Lung (tissue), 12 donors: ENCODE measurements around the gene CYP21A2. TPM values are rescaled to one million over a fixed set of nuclear protein-coding genes. Genes with fewer than 3 reads are reported as not detected.
"Not testable (repeated sequence)": the region's sequence is repeated elsewhere in the genome, so short reads cannot be mapped to it uniquely, and the experiment has no call there.

ENCODE experiments used
- ATAC-seq: fragments of 200-7000 bp; cut with Tn5 transposase; one replicate; pipeline ENCODE4 v1.9.1; 2020; ENCODE audit warnings: moderate number of reproducible peaks; ENCODE audit not compliant: insufficient read depth, low FRiP score
- DNase-seq, 3 donors: peaks; one replicate each; pipeline ENCODE4 v3.0.0-alpha.2; 2013 to 2017
- H3K27ac ChIP-seq, 2 donors: one replicate each; pipeline ENCODE4 v1.5.1; 2013; ENCODE audit warnings: mild to moderate bottlenecking in 2 of 2, moderate library complexity in 2 of 2, control low read depth in 1 of 2, inconsistent platforms in 1 of 2, low read depth in 1 of 2, low read length in 1 of 2
- H3K27me3 ChIP-seq, 3 donors: one replicate each; pipeline ENCODE4 v1.5.1; 2013; ENCODE audit warnings: low read length in 2 of 3; ENCODE audit not compliant: control insufficient read depth in 3 of 3, insufficient read depth in 3 of 3
- H3K36me3 ChIP-seq, 4 donors: one replicate each; pipeline ENCODE4 v1.5.1; 2013; ENCODE audit warnings: low read length in 4 of 4, mild to moderate bottlenecking in 1 of 4, moderate library complexity in 1 of 4; ENCODE audit not compliant: control insufficient read depth in 4 of 4, insufficient read depth in 4 of 4
- H3K4me1 ChIP-seq, 5 donors: one replicate each; pipeline ENCODE4 v1.5.1; 2013; ENCODE audit warnings: low read length in 5 of 5, mild to moderate bottlenecking in 2 of 5, moderate library complexity in 1 of 5; ENCODE audit not compliant: control insufficient read depth in 5 of 5, insufficient read depth in 5 of 5
- H3K4me3 ChIP-seq: one replicate; pipeline ENCODE4 v1.5.1; 2013; ENCODE audit warnings: mild to moderate bottlenecking, control low read depth, moderate library complexity
- H3K9ac ChIP-seq, 2 donors: one replicate each; pipeline ENCODE4 v1.5.1; 2013; ENCODE audit warnings: low read length in 2 of 2, control low read depth in 1 of 2; ENCODE audit not compliant: insufficient read depth in 1 of 2
- H3K9me3 ChIP-seq, 4 donors: one replicate each; pipeline ENCODE4 v1.5.1; 2013; ENCODE audit warnings: low read length in 3 of 4, mild to moderate bottlenecking in 1 of 4, moderate library complexity in 1 of 4; ENCODE audit not compliant: control insufficient read depth in 4 of 4, insufficient read depth in 3 of 4
- CTCF ChIP-seq: IDR thresholded peaks from 2 replicates; pipeline ENCODE4 v1.5.1; 2012; ENCODE audit warnings: mild to moderate bottlenecking; ENCODE audit errors: control extremely low read depth, extremely low read depth
- WGBS, 2 donors: extraction: QIAGEN DNeasy Blood & Tissue Kit; methylation state at CpG; one replicate each; pipeline ENCODE4 v1.1.7; 2013; 5-methylcytosine and 5-hydroxymethylcytosine counted together
- polyA plus RNA-seq, 2 donors: library from polyadenylated mRNA; stranded (reverse); fragments of 200-250 nt; gene quantifications; one replicate each; pipeline ENCODE4 v1.2.1, GENCODE V29; 2013
- total RNA-seq, 2 donors: library from RNA; depleted of rRNA in 1 of 2; stranded (reverse); fragments of >200 nt in 1 of 2; gene quantifications; one replicate each; pipeline ENCODE4 v1.2.1, GENCODE V29; 2014 to 2021
- donor health status: control.
- donor health status: control.
- donor health status: Bipolar disorder and iron deficiency.
- donor health status: healthy.
- donor health status: DM: yes; HTN: yes; CAD: no.

Gene CYP21A2
- total and polyA plus RNA-seq, 4 donors = 0.43 to 1.9 (median 0.98) TPM

GRCh38 chr6:32050562-32050961 lies 12.3 kb downstream of the CYP21A2 start:
- Histone ChIP-seq H3K9ac (no peak overlapping the region), H3K4me1 (peaks cover 0 to 15% (median 0%) of the 10 kb centered on the region in 5 donors), H3K27ac (no peak overlapping the region), H3K4me3 (no peak overlapping the region), H3K36me3 (peaks cover 0 to 21% (median 0%) of the 10 kb centered on the region in 4 donors), H3K27me3 (peaks cover 0 to 6% (median 0%) of the 10 kb centered on the region in 3 donors), H3K9me3 (no peaks in the 10 kb centered on the region)
- WGBS, 2 donors = 80 to 82% methylated on average over 5 of the region's 5 CpGs
- DNase-seq (no peak), ATAC-seq (no peak)
- no peak for TF ChIP-seq CTCF

DNA sequence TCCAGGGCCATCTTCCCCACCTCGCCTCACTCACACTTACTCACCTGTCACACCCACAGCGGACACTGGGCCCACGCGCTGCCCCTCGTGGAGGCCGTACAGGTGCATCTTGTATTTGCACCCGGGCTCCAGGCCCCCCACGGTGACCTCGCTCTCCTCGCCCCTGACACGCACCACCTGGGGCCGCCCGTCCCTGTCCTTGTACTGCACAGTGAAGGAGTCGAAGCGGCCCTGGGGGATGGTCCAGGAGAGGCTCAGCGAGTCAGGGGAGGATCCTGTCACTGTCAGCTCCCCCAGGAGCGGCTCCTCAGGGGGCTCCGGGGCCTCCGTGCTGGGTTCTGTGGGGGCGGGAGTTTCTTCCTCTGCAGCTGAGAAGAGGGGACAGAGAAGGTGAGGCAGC lies 14.4 kb downstream of the CYP21A2 start:
- H3K36me3 ChIP-seq = peaks cover 0 to 19% (median 0%) of the 10 kb centered on the region in 4 donors
- H3K27me3 ChIP-seq, H3K4me1 ChIP-seq, H3K9ac ChIP-seq, H3K27ac ChIP-seq, DNase-seq, H3K9me3 ChIP-seq, ATAC-seq, H3K4me3 ChIP-seq: not testable (repeated sequence)
- WGBS, 2 donors = 86 to 89% methylated on average over 20 of the region's 20 CpGs

- not testable (repeated sequence) for H3K27me3 ChIP-seq, H3K4me3 ChIP-seq, H3K9ac ChIP-seq, DNase-seq, H3K9me3 ChIP-seq, H3K4me1 ChIP-seq, ATAC-seq, H3K27ac ChIP-seq
- WGBS, 2 donors = 91% methylated on average over 13 of the region's 13 CpGs
- peaks cover 0 to 23% (median 0%) of the 10 kb centered on the region in 4 donors for H3K36me3 ChIP-seq
These were observed 15.1 kb downstream of the CYP21A2 start for GRCh38 chr6:32053314-32053713.

GRCh38 chr6:32055756-32056155 lies 17.5 kb downstream of the CYP21A2 start:
- not testable (repeated sequence) for ATAC-seq, H3K4me3 ChIP-seq, H3K4me1 ChIP-seq, H3K9me3 ChIP-seq, H3K27me3 ChIP-seq, DNase-seq, H3K27ac ChIP-seq, H3K9ac ChIP-seq
- peaks cover 0 to 21% (median 0%) of the 10 kb centered on the region in 4 donors for H3K36me3 ChIP-seq
- WGBS, 2 donors = 93 to 98% methylated on average over 20 to 21 of the region's 21 CpGs

GRCh38 chr6:32056254-32056653 lies 18.0 kb downstream of the CYP21A2 start:
- Histone ChIP-seq H3K4me1 (no peaks in the 10 kb centered on the region), H3K9ac (no peak overlapping the region), H3K9me3 (no peaks in the 10 kb centered on the region), H3K36me3 (peaks cover 0 to 24% (median 0%) of the 10 kb centered on the region in 4 donors), H3K4me3 (no peak overlapping the region), H3K27ac (no peak overlapping the region), H3K27me3 (peaks cover 0 to under 1% (median 0%) of the 10 kb centered on the region in 3 donors)
- DNase-seq (no peak), ATAC-seq (no peak)
- no peak for TF ChIP-seq CTCF
- WGBS, 2 donors = 92 to 99% methylated on average over 7 of the region's 7 CpGs
